HG02970 (cell line): ENCODE measurements around the gene CREM.

Source experiments
- ATAC-seq: cut with Tn5 transposase; IDR thresholded peaks from one replicate; pipeline ENCODE4 v1.9.1; 2021; ENCODE audit warnings: mild to moderate bottlenecking, moderate library complexity, moderate number of reproducible peaks; ENCODE audit not compliant: unreplicated experiment, low FRiP score

The CREM gene

GRCh38 chr10:35259769-35260397 is 133.2 kb downstream of the CREM start:
- ATAC-seq: no peak

- ATAC-seq: no peak
Observed at GRCh38 chr10:35262436-35262835, 135.8 kb downstream of the CREM start.
